ENCODE data around the gene SLC6A19.

DNA sequence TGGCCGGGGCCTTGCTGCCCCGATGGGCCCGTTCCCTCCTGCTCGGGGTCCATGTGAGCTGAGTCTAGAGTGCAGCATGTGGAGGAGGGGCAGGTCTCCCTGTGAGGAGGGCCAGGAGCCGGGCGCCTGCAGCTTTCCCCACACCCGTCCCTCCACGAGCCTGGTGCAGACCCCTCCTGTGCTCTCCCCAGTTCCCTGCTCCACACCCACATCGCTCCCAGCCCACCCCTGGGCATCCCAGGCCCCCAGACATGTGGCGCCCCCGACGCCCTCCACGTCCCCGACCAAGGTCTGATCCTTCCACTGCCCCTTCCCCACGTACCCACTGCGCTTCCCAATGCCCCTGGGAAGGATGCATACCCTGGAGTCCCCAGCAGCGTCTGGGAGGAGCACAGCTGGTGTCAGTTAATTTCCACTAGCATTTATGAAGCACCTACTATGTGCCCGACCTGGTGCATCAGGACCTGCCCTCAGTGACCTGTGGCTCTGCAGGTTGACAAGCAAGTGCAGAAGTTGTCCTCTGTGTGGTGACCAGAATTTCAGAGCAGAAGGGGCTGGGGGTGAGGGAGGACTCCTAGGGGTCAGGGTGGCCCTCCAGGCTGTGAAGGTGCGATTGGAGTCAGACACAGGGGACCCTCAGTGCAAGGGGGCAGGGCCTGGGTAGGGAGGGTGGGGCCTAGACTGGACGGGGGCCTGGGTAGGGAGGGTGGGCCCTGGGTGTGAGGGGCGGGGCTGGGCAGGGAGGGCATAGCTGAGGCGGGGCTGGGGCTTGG lies 13.0 kb downstream of the SLC6A19 start:
- no peak for TF ChIP-seq POLR2A (IDR thresholded peaks at IDR 0.05; ENCODE audit: low read depth, low read length)
- TF ChIP-seq POLR2AphosphoS5 (IDR thresholded peaks at IDR 0.05; ENCODE audit: low read depth, low read length) = no peak
- TF ChIP-seq TAF1 (IDR thresholded peaks at IDR 0.05; ENCODE audit: borderline replicate concordance, low read depth, low read length) = no peak

All from GM12892 (cell line).